SH-SY5Y (cell line): ENCODE data around the gene TLE6.

ENCODE experiments used
- GATA2 ChIP-seq: IDR thresholded peaks from 2 replicates; pipeline ENCODE4 v1.6.1; 2011; ENCODE audit warnings: mild to moderate bottlenecking, low read depth, low read length
- GATA3 ChIP-seq: IDR thresholded peaks from 2 replicates; pipeline ENCODE4 v1.6.1; 2011; ENCODE audit warnings: low read depth, mild to moderate bottlenecking, low read length, moderate library complexity

The TLE6 gene

DNA sequence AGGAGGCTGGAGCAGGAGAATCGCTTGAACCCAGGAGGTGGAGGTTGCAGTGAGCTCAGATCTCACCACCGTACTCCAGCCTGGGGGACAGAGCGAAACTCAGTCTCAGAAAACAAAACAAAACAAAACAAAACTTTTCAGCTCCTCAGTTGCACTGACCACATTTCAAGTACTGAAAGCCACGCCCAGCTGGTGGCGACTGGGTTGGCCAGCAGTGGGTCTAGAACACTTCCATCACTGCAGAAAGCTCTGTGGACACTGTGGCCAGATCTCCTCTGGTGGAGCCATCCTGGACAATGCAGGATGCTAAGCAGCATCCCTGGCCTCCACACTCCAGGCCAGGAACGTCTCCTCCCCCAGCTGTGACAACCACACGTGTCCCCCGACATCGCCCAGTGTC, 30.6 kb downstream of the TLE6 start:
- no peak for TF ChIP-seq GATA2
- TF ChIP-seq GATA3 = no peak

DNA sequence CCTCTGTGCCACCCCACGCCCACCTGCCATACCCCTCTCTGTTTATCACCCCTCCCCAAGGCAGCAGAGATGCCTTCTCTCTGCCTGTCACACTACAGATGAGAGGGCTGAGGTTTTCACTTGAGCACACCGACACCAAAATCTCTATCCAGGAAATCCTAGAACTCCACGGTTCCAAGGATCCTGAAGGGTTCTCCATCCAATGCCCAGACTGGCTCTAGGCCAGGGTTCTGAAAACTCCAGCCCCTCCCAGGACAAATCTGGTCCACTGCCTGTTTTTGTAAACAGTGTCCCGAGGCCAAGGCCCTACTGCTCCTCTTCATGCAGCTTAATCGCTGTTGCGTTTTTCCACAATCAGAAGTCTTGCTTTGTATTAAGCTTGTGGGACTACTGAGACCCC, 31.6 kb downstream of the TLE6 start:
- TF ChIP-seq GATA3 (no peak), GATA2 (no peak)

DNA sequence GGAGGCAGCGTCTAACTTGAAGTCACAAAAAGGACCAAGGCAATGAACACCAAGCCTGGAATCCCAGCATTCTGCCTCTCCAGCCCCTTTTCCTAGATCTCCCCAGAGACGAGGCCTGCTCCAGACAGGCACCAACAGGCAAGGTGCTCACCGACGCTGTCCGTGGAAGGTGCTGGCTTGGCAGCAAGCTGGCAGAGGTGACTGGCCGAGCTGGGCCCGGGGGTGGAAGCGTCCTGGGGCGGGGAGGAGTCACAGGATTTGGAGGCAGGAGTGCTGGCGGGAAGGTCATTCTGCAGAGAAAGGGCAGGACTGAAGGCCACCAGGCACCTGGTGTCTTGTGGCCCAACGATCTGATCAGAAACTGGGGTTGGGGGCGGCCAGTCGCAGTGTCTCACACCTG, 33.5 kb downstream of the TLE6 start:
- no peak for TF ChIP-seq GATA3
- TF ChIP-seq GATA2 = no peak

DNA sequence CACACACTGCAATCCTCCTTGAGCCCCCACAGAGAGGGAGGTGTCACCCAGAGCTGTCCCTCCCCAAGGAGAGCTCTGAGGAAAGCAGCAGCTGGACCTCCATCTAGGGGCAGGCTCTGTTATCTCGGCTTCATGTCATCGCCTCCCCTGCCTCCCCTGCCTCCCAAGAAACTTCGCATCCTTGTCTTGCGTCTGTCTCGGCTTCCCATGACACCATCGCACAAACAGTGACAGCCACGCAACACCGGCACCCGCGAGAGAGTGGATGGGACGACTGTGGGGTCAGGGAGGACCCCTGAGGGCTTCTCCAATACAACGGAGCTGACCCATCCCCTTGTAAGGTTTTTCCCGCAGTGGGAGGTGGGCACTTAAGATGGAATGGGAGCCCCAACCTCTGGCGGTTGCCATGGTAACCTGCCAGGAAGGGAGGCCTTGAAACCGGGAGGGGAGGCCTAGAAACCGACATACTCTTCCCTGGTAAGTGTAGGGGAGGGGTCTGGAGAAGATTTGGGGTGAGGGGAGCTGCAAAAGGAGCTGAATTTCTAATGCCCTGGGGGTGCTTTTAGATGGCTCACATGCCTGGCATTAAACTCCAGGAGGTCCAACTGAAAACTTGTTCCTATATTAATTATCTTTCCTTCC, 35.4 kb downstream of the TLE6 start:
- TF ChIP-seq GATA3 (no peak), GATA2 (no peak)

DNA sequence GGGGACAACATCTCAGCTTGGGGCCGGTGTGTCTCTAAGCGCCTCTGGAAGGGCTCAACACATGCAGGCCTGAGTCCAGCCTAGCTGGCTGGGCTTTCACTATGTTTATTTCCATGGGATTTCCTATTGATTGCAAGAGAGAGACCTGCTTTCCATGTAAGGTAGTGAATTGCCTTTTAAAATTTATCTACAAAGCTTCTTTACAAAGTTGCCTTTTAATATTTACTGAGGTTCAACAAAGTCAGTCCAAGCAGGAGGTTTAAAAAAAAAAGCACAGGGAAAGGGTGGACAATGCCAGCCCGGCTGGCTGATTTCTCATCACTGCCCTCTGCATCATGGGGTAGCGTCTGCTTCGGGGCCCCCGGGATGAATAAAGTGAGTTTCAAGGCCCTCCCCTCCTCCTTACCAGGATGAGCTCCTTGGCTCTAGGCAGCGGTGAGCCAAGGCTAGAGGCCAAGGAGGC, 35.9 kb downstream of the TLE6 start:
- no peak for TF ChIP-seq GATA3
- TF ChIP-seq GATA2 = no peak

DNA sequence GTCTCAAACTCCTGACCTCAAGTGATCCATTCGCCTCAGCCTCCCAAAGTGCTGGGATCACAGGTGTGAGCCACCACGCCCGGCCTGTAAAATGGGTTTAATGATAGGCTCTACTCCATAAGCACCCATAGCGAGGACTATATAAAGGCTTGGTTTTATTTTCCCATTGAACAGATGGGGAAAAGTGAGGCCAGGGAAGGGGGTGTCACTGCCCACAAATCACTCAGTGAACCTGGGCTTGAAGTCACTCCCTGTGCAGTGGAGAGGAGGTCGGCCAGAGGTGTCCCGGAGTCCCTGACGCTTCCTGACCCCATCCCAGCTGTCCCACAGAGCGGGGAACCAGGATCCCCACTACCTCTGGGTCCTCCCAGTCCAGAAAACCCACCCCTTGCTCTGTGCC, 36.8 kb downstream of the TLE6 start:
- TF ChIP-seq GATA2 = no peak
- TF ChIP-seq GATA3 = no peak

DNA sequence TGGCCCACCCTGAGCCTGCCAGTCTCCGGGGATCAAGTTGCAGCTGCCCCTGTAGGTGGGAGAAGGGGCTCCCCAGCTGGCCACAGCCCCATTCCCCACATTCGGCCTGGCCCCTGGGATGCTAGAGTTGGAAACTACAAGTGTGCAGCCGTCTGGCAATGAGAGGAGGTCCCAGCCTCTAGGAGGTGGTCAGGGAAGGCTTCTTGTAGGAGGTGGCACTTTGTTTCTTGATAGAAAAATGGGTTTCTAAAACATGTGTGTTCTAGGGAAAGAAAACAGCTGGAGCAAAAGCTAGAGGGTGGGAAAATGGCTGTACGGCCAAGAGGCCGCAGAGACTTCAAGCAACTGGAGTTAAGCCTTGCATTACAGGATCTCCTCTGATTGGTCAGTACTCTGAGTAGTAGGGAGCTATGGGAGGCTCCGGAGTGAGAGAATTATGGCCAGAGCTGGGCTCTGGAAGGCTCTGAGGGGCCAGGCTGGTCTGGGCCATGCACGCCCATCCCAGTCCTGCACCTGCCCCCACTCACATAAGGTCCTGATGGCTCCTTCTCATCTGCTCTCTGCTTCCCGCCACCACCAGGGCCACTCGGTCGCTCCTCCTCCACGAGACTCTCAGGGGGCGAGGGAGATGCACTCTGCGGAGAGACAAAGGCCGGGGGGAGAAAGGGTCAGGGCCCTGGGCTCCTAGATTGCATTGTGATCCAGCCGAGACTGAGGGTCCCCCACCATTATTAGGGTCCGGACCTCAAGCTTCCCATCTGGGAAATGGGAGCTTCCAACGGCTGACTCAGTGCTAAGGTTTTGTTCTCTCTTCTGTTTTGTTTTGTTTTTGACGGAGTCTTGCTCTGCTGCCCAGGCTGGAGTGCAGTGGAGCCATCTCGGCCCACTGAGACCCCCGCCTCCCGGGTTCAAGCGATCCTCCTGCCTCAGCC, 38.0 kb downstream of the TLE6 start:
- TF ChIP-seq GATA3 (no peak), GATA2 (no peak)

DNA sequence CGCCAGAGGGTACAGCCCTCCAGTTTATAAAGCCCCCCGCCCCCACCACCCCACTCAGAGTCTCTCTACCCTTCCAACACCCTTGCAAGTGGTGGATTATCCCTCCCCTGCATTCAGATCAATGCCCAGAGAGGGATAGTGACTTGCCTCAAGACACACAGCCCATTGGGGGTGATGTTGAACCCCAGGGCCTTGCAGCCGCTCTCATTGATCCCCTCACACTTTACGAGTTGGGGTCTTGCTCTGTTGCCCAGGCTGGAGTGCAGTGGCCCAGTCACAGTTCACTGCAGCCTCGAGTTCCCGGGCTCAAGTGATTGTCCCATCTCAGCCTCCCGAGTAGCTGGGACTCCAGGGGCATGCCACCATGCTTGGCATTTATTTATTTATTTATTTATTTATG, 40.6 kb downstream of the TLE6 start:
- TF ChIP-seq GATA2 = no peak
- no peak for TF ChIP-seq GATA3

DNA sequence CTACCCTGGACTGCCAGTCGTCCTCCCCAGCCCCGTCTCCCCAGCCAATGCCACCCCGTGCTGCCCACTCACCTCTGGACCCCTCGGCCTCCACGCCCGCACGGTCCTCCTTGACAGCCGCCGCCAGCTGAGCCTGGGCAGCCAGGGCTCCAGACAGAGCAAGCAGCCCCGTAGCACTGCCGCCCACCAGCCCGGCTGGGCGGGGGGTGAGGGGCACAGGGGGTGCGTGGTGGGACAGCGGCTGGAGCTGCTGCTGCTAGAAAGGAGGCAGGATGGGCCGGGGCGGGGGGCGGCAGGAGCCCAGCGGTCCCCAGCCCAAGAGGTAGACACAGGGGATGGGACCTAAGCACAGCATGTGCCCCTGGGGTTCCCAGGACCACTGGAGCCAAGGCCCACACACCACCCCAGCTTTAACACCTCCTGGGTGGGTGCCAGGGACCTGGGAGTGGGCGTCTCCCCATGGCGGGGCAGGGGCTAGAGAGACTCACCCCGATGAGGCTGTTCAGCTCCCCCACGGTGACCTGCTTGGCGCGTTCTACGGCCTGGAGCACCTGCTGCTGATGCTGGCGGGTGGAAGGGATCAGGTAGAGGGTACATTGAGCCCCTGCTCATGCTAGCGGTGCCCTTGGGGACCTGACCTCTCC, 42.0 kb downstream of the TLE6 start:
- TF ChIP-seq GATA3 = no peak
- no peak for TF ChIP-seq GATA2

DNA sequence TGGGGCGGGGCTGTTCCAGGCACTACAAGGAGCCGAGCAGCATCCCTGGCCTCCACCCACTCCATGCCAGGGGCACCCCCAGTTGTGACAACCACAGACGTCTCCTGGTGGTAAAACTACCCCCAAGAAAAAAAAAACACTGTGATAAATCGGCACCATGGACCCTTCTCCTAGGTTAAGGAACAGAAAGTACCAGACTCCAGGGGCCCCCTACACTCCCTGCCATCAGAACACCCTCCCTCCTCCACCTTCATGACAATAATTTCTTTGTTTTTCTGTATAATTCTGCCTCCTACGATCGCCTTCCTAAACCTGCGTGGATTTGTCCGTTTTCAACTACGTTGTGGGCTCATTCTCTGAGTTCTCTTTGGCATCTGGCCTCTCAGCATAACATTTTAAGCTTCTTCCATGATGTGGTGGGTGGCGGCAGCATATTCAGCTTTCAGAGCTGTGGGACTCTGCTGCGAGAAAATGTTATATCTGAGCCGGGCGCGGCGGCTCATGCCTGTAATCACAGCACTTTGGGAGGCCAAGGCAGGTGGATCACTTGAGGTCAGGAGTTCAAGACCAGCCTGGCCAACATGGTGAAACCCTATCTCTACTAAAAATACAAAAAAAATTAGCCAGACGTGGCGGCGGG, 43.1 kb downstream of the TLE6 start:
- no peak for TF ChIP-seq GATA3
- TF ChIP-seq GATA2 = no peak

DNA sequence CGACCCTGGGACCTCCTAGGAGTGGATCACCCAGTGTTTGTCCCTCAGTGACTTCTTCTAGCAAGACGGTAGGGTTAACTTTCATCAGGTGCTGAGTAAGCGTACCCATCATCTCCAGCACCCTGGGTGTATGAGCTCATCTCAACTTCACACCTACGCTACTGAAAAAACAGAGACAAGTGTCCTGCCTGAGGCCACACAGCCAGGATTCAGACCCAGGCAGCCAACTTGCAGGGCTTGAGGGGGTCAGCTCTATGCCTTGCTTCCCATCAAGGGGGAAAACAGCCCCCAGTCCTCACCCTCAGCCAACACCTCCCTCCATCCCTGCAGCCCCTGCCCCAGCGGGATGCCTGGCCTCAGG, 47.1 kb downstream of the TLE6 start:
- no peak for TF ChIP-seq GATA2
- no peak for TF ChIP-seq GATA3

DNA sequence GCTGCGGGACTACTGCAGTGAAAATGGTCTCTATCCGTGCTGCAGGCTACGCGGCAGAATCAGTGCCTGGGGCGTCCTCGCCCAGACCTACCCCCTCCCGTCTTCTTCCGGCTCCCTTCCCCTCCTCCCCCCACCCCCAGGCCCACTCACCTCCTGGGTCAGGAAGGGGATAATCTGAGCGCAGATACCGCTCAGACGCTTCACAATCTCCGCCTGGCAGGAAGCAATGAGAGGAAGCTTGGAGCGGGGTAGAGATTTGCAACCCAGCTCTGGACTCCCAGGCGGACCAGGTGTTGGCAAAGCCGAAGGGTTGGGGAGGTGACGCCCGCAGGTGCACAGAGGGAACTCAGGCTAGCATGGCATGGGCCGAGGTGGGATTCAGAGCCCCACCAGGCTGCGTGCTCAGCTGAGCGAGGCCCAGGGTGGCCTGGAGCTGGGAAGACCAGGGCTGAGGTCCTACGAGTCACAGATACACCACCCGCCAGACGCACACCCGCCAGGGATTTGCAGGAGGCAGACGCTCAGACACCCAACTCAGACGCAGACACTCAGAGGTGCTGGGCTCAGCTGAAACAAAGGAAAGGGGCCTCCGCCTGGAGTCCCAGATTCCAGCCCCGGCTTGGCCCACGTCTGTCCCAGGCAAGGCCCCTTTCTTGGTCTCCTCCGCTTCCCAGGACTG, 47.6 kb downstream of the TLE6 start:
- TF ChIP-seq GATA3 (no peak), GATA2 (no peak)

DNA sequence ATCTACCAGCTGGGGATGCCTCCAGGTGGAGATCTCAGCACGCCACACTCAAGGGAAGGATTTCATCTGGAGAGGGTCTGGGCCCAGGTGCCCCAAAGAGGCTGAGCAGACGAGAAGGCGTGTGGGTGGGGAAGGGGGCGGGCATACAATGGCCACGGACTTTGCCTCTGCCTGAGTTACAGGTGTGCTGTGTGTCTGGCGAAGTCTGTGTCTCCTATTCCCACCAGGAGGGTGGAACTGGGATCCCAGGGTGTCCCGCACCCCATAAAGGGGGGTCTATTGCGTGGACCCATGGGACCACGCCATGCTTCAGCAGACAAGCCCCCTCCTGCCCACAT, 48.2 kb downstream of the TLE6 start:
- TF ChIP-seq GATA3 (no peak), GATA2 (no peak)

DNA sequence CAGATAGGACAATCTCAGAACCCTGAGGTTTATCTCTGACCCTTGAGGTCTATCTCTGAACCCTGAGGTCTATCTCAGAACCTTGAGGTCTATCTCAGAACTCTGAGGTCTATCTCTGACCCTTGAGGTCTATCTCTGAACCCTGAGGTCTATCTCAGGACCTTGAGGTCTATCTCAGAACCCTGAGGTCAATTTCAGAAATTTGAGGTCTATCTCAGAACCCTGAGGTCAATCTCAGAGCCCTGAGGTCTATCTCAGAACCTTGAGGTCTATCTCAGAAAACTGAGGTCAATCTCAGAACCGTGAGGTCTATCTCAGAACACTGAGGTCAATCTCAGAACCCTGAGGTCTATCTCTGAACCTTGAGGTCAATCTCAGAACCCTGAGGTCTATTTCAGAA, 49.4 kb downstream of the TLE6 start:
- TF ChIP-seq GATA3 = no peak
- no peak for TF ChIP-seq GATA2
